ENCODE data around the gene TSPEAR.

The TSPEAR gene

DNA sequence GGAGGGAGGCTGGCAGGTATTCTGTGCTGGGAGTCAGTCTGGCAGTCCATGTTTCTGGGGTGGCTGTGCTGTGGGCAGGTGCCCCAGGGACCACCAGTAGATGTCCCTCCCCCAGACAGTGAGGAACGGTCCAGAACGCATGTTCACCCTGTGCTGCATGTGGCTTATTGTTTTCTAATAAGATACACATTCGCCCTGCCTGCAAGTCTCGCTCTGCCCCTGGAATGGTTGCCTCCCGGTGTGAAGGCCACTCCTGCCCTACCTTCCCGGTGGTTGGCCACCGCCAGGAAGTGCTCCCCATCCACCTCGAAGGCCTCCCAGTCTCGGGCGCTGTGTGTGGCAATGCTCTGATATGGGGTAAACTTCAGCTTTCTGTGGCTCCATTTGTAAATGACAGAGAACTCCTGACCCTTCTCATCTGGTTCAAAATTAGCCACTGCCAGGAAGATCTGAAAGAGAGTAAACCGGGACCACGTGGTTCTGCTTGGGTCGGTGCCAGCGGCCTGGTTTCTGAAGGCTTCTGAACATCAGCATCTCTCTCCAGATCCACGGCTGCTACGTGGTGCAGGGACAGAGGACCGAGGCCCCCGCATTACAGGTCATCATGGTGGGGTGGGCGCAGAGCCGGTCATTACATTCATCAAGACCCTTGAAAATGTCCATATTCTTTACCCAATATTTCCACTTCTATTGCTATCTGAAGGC lies 185.8 kb downstream of the TSPEAR start:
- FAIRE-seq: no peak

GRCh38 chr21:44524414-44525371 lies 186.7 kb downstream of the TSPEAR start:
- no peak for FAIRE-seq

GRCh38 chr21:44523567-44524413 lies 187.6 kb downstream of the TSPEAR start:
- FAIRE-seq: no peak

DNA sequence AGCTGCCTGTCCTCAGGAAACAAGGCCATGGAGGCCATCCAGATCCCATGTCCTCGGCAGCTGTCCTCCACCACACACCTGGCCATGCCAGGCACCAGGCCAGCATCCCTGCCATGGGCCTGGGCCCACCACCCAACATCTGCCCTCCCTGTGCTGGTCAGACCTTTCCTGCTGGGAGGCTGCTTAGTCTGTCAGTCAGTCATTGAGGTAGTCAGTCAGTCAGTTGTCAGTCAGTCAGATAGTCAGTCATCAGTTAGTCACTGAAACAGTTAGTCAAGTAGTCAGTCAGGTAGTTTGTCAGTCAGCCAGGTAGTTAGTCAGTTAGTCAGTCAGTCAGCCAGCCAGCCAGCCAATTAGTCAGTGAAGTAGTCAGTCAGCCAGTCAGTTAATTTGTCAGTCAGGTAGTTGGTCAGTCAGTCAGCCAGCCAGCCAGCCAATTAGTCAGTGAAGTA lies 188.6 kb downstream of the TSPEAR start:
- no peak for FAIRE-seq

DNA sequence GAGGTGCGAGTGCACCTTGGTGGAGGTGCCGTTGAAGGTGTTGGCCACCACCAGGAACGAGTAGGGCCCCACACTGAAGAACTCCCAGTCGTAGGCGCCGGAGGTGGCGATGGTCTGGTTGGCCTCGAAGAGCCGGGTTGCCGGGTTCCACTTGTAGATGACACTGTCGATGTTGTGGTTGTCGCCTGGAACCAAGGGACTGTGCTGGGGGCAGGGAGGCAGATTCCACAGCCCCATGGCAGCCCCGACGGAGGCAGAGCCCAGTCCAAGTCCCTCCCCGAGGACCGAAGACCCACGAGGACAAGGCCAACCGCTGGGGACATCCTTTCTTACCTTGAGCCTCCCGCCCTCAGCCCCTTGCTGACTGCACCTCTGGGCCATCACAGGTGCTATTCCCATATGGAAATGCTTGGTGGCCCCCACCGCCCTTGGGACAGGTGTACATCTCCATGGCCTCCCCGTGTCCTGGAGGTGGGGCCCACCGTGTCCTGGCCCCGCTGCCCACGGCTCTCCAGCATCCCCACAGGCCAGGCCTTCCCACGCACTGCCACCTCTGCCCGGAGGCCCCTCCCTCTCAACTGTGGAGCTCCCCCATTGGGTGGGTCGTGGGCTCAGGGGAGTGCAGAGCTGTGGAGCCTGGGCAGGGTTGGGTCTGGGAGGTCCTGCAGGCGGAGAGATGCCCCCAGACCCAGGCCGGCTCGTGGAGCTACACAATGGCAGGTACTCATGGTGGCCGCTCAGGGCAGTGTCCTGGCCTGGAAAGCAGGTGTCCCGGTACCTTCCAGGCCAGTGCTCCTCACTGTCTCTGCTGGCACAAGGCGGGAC lies 189.2 kb downstream of the TSPEAR start:
- no peak for FAIRE-seq

DNA sequence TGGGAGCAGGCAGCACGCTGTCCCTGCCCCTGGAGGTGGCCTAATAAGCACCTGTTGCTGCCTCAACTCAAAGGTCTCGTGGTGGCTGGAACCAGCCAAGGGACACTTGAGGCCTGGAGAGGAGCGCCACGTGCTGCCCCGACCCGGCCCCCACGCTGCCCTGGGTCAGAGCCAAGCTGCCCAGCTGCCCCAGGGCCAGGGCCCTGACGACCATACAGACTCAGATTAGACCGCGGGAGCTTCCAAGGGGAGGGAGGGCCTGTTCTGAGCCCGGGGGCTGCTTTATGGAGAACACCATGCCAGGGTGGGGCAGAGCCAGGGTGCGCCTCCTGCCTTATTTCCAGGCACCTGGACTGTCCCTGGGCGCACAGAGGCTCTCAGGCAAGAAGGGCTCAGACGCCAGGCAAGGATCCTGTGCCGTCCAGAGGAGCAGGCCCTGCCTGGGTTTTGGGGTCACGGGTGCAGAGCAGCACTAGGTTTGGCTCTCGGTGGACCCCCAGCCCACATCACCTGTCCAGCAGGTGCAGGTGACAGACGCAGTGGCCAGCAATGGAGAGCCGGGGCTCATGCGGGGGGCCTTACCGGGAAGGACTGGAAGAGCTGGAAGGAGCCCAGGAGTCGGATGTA lies 190.0 kb downstream of the TSPEAR start:
- FAIRE-seq: no peak

- FAIRE-seq: no peak
Measured at GRCh38 chr21:44520326-44521300, 190.8 kb downstream of the TSPEAR start.

DNA sequence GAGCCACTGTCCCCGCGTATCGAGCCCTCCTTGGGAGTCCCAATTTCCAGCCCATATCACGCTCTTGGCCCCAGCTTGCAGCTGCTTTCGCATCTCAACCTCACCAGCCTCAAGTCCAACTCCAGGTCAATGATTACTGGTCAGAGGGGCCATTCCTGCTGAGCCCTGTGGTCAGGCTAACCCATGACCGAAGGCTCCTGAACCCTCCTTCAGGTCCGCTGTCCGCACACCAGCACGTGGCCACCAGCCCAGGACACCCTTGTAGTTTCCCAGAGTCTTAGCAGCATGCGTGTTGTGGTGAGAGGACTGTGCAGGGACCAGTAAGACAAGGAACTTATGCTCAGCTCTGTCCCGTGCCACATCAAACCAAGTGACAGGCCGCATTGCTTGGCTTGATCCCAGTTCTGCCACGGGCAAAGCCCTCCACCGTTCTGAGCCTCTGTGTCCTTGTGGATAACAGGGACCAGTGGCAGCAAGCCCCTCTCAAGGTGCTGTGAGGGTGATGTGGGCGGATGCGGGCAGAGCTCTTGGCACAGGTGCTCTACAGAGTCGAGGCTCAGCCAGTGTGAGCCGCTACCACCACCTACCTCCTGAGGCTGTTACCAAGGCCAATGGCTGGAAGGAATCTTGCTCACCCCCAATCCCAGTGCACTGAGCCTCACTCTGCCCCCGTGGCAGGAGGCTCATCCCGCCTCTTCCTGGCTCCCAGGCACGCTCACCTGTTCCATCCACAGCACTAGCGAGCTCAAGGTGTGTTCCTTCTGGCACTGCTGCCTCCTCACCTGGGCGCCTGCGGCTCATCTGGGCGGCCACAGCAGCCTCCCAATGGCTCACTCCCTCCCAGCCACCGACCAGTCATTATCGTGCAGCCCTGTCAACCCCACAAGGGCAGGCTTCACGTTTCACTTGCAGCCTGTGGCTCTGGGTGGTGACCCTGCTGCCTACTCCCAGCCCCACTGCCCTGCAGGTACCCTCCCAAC lies 191.7 kb downstream of the TSPEAR start:
- no peak for FAIRE-seq

- FAIRE-seq: no peak
Measured at GRCh38 chr21:44518686-44519085, 192.7 kb downstream of the TSPEAR start.

DNA sequence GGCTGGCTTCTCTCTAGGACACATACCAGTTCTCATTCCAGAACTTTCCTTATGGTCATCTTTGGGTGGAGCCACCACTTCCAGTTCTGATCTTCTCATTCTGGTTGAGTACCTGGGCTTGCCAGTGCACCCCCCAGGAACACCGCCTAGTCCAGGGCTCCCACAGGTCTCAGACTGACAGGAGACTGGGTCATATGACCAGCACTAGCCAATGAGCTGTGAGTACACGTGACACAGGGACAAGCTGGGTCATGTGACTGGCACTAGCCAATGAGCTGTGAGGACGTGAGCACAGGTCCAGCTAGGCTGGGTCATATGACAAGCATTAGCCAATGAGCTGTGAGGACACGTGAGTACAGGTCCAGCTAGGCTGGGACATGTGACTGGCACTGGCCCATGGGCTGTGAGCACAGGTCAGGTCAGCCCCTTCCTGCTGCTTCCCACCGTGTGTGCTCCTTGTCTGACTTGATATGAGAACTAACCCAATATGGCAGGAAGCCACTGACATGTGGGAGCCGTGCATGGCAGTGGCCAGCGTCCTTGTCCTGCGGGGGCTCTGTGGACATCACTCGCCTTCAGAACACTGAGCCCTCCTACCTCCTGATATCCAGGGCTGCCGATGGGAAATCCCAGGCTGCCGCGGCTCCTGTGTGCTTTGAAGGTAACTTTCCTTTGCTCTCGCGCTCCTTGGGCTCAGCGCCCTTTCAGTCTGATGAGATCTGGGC lies 194.0 kb downstream of the TSPEAR start:
- FAIRE-seq: no peak

DNA sequence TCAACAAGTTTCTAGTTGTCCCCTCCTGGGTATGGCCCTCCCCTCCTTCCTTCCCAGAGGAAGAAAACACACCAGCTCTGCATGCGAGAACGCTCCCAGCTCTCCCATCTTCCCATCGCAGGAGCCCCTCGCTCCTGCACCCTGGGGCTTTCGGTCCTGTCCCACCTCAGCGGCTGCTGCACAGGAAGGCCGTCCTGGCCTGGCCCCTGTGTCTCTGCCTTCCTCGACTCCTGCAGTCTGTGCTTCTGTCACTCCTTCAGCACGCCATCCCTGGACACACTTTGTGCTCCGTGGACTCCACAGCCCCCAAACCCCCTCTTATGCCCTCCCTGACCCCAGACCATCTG lies 194.6 kb downstream of the TSPEAR start:
- FAIRE-seq: no peak

- FAIRE-seq: no peak
Measured at GRCh38 chr21:44516342-44516741, 195.0 kb downstream of the TSPEAR start.

- FAIRE-seq: no peak
Measured at GRCh38 chr21:44515359-44516165, 195.8 kb downstream of the TSPEAR start.

GRCh38 chr21:44514746-44515358 lies 196.5 kb downstream of the TSPEAR start:
- no peak for FAIRE-seq

DNA sequence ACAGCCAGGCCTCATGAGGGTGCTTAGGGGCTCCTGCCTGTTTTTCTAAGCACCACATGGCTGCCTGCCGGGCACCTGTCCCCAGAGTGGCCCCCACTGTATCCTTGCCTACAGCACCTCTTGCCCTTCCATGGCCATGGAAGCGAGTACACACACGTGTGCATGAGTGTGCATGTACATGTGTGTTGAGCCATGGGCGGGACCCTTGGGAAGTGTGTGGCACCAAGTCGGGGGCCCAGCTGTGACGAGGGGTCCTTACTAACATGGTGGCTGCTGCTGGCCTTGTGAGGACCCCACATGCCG lies 197.2 kb downstream of the TSPEAR start:
- no peak for FAIRE-seq

DNA sequence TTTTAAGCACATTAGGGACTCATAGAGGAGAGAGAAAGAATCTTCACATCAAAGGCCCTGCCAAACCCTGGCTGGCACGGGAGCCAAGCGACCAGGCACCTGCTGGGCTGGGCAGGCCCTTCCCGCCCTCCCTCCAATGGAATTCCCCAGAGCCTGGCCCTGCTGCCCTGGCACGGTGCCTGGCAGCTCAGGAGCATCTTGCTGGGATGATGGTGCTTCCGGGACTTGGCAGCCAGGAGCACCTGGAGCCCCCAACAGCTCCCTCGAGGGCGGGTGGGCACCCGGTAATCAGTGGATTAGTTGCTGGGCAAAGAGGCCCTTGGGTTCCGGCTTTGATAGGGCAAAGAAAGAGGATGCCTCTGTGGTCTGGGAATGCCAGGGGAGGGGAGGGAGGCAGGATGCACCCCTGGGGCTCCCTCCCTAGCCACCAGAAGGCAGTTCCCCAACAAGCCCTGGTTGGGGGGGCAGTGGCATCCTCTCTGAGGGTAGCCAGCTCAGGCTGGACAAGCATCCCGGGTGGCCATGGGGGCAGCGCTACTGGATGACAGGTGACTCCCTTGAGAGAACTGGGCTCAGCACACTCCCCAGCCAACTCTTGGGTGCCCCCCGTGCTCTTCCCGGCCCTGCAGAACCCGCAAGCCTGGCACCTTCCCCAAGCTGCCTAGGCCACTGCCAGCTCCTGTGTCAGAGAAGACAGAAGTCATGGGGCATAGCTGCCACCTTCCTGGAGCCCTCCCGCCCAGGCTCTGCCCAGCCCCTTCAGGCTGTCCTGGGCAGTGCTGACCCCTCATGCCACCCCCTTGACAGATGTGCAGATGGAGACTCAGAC lies 197.8 kb downstream of the TSPEAR start:
- no peak for FAIRE-seq
